Stimulated activated CD4-positive, alpha-beta T cell treated with anti-CD3 and anti-CD28 coated beads, Interleukin-4, amount 100 ng/mL, for 1 hour (primary cell): ENCODE results near the gene SNX30.

Experiments used
- DNase-seq: peaks from one replicate; pipeline ENCODE4 v3.0.0-alpha.2; 2020

The SNX30 gene

DNA sequence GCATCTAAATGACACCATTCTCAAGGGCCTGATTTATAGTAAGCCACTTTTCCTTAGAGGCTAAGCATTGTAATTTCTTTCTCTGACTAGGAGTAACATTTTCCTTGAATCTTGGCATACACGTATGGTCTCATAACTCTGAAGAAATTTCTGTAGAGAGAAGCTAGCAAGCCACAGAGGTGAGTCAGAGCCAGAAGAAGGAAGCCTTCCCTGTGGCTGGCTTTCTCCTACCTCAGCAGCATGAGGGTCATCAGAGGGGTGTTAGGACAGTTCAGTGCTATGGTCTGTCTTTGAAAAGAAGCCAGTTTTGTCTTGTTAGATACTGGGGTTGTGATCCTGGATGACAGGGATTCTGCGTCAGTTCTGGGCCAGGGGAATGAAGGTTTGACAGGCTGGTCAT is 3.2 kb downstream of the SNX30 start:
- no peak for DNase-seq

DNA sequence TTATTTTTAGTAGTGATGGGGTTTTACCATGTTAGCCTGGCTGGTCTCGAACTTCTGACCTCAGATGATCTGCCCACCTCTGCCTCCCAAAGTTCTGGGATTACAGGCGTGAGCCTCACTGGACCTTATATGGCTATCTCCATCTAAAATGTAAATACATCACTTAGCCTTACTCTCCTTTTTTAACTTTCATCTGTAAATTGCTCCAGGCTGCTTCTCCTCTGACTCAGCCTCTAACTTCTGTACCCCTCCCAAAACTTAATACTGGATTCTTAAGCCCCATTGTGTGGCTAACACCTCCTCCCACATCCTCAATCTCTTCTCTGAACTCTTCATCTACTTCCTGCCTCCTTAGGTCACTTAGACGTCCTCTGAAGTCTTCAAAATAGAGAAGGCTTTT is 4.0 kb downstream of the SNX30 start:
- DNase-seq: no peak

DNA sequence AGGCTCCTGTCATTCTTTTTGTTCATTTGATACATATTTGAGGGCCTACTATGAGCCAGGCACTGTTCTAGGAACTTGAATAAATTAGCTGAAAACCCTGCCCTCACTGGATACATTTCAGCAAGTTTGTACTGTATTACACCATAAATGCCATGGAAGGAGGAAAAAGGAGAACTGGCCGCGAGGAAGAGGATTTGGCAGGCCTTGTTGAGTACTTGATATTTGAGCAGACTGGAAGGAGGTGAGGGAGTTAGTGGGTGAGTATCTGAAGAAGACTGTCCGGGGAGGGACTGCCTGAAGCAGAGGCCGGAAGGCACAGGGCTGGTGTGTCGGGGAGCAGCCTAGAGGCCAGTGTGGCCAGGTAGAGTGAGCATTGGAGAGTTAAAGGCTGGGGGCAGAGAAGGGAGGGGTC is 4.5 kb downstream of the SNX30 start:
- no peak for DNase-seq

DNA sequence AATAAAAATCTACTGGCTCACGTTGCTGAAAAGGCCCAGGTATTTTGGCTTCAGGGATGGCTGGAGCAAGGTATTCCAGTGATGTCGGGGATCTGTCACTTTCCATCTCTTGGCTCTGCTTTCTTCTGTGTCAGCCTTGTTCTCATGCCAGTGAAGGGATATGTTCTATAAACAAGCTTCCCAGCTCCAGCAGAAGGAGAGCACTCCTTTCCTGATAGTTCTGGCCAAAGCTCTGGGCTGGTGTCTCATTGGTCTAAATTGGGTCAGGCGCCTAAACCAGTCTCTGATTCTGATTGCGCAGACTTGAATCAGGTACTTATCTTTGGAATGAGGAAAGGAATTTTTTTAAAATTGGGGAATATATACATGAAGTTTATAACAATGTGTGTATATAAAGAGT is 5.1 kb downstream of the SNX30 start:
- no peak for DNase-seq

DNA sequence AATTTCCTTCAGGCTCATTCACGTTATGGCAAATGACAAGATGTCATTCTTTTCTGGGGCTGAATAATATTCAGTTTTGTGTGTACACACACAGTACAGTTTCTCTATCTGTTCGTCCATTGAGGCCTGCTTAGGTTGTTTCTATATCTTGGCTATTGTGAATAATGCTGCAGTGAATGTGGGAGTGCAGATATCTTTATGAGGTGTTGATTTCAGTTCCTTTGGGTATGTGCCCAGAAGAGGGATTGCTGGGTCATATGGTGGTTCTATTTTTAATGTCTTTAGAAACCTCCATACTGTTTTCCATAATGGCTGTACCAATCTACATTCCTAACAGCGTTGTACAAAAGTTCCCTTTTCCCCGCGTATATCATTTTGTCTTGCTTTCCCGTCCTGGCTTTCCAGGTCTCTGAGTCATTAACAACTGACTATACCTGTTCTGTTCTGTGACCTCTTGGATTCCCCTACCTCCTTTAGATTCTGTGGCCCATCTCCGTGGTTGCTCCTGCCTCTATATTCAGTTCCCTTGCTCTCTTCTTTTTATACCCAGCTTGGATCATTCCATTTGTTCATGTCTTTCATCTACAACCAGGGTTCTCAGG is 6.8 kb downstream of the SNX30 start:
- DNase-seq: no peak

DNA sequence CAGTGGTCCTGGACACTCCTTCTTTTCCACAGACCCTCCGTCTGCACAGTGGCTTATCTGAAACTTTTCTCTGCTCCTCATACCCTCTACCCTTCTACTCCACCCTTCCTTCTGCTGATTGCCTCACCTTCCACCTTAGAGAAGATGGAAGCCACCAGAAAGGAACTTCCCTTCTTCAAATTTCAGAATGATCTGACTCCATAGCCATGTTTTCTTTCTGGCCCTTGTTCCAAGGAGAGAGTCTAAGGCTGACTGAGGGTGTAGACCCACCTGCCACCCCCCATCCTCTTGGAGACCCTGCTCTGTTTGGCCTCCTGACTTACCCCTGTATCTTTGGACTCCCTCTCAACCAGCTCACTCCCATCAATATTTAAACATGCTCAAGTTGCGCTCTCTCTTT is 7.4 kb downstream of the SNX30 start:
- no peak for DNase-seq

DNA sequence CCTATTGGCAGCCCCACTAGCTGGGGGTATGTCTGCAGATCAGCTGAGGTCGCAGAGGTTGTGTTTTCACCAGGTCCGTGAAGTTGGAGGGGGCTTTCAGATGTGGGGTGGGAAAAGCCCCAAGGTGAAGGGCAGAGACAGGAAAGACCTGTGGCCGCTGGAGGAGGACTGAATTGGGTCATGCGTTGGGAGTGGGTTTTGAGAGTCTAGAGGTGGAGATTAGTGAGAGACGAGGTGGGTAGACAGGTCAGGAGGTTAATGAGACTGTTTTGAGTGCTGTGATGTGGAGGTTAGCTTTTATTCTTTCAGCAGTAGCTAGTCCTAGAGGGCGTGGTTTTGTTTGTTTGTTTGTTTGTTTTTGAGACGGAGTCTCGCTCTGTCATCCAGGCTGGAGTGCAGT is 10.3 kb downstream of the SNX30 start:
- no peak for DNase-seq

DNA sequence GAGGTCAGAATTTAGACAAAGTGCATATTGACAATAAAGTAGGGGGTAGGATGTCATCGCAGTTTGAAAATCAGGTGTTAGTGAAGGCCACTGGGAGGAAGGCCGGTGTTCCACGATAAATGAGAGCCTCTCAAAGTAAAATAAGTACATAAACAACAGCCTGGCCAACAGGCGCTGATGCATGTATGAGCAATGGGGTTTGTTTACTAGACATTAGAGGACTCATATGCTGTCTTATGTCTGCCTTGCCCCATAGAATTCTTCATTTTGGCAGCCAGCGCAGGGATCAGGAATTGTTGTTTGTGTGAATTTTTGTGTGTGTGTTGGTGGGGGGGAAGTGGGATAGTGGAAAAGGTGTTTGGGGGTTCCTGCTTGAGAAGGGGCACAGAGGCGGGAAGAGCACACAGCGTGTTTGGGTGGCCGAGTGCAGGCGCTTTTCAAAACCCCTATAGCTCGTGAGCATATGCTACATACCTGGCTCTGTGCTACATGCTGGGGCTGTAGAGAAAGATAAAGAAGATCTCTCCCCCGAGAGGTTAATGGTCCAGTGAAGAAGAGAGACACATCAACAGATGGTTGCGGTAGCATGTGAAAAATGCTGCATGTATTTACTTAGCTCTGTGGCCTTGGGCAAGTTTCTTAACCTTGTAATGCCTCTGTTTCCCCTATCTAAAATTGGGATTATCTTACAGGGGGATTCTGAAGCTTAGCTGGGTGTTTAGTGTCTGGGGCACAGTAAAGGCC is 11.5 kb downstream of the SNX30 start:
- no peak for DNase-seq

DNA sequence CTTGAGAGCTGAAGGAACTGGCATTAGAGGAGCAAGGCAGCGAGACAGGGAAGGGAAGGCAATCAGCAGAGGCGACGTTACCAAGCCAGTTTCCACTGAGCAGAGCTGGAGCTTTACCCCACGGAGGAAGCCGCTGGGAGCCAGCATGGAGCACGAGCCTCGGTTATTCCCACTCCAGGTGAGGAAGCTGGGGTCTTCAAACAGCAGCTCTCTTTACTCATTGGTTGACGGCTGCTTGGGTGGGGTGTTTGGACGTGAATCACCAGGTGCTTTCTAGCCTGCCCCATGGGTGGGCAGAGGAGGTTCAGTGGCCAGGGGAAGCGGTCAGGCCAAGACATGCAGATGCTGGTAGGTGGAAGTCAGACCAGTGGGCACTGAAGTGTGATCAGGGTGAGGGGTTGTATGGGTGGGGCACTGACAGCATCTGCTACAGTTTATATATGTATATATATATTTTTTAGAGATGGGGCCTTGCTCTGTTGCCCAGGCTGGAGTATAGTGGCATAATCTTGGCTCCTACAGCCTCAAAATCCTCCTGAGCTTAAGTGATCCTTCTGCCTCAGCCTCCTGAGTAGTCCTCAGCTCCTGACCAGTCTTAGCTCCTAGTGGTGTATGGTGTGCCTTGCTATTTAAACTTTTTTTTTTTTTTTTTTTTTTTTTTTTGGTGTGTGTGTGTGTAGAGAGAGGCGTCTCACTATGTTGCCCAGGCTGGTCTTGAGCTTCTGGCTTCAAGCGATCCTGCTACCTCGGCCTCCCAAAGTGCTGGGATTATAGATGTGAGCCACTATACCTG is 12.4 kb downstream of the SNX30 start:
- DNase-seq: no peak

DNA sequence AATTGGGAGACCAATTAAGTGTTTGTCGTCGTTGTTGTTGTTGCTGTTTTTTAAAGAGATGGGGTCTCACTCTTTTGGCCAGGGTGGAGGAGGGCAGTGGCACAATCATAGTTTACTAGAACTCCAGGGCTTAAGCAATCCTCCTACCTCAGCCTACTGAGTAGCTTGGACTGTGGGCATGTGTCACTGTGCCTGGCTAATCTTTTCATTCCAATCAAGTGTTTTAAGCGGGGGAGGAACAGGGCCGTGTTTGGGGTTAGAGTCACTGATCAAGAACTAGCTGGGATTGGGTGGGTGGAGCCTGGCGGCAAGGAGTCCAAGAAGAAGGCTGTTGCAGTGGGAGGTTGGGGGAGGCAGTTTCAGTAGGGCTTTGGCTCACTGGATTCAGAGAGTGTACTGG is 13.8 kb downstream of the SNX30 start:
- DNase-seq: no peak

DNA sequence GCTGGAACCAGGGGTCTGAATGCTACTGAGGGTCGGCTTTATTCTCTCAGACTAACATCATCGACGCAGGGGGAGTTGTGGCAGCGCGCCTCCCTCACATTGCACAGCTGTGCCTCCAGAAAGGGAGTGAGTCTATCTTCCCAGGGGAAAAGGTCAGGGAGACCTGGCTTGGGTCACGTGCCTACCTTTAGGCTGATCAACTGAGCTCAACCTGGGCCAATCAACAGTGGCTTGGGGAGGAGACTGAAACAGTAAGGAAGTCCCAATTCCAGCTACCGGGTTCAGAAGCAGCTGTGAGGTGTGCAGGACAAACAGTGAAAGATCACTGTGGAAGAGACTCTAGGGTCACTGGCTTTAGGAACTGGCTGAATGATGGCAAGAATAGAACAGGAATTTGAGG is 14.3 kb downstream of the SNX30 start:
- no peak for DNase-seq

DNA sequence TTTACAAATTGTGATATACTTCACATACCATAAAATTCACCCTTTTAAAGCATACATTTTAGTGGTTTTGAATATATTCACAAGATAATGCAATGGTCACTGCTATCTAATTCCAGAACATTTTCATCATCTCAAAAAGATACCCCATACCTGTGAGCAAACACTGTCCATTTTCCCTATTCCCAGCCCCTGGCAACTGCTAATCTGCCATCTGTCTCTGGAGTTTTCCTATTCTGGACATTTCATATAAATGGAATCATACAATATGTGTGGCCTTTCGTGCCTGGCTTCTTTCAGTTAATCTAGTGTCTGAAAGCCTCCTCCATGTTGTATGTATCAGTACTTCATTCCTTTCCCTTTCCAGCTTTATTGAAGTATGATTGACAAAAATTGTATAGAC is 14.7 kb downstream of the SNX30 start:
- no peak for DNase-seq

DNA sequence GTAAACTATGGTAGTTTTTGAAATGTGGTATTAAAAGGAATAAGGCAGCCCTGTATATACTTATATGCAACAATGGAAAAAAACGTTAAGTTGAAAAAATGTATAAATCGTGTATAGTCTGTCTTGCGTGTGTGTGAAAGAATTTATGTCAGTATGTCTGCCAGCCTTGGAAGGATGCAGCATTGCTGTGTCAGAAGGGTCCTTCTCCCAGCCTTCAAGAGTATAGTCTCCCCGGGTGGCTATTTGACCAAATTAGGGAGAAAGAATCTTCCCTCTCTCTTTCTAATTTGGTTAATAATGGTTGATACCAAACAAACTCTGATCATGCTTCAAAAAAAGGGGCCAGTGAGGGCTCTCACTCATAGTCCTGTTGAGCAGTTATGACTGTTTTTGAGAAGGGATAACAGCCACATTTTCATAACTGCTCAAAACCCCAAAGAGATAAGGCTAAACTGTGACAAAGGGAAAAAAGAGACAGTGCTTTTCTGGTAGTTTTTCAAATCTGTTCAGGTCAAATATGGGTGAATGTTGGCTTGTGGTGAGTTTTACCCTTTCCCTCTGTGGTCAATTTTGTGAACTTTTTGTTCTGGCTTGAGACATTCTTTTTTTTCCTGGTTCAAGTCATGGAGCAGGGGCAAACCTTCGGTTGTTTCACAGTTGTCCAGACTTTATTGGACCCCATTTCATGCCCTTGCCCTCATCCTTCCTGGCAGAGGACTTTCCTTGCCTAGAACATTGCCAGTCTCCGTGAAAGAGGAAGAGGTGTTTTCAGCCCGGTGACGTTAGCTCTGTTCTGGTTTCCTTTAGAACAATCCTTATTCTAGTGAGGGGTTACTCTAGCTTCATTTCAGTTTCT is 21.0 kb downstream of the SNX30 start:
- DNase-seq: no peak

DNA sequence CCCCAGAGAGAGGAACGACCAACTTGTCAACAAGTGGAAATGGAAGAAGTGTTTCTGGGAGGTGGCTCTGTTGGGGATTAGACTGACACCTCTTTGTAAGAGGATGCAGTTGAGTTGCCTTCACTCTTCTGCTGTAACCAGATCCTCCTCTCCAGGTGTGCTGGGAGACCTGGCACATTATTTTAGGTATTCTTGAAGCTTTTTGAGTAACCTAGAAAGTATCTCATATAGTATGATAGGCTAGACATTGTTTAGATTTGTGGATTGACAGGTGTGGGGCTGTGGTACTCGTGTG is 21.6 kb downstream of the SNX30 start:
- no peak for DNase-seq

DNA sequence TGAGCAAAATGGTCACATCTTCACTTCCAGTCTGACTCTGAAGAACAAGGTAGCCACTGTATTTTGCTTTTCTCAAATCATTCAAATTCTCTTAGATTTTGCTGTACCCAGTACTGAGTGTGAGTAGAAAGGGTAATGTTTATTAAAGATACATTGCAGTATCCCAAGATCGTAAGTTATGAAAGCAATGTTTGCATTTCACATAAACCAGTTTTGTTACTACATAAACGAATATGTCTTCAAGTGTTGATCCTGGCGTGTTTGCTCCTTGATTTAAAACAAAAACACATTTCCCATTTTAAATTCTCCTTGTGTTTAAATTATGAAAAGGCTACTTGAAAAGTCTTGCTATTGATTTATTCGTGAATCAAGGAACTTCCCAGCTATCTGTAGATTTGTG is 22.0 kb downstream of the SNX30 start:
- no peak for DNase-seq

DNA sequence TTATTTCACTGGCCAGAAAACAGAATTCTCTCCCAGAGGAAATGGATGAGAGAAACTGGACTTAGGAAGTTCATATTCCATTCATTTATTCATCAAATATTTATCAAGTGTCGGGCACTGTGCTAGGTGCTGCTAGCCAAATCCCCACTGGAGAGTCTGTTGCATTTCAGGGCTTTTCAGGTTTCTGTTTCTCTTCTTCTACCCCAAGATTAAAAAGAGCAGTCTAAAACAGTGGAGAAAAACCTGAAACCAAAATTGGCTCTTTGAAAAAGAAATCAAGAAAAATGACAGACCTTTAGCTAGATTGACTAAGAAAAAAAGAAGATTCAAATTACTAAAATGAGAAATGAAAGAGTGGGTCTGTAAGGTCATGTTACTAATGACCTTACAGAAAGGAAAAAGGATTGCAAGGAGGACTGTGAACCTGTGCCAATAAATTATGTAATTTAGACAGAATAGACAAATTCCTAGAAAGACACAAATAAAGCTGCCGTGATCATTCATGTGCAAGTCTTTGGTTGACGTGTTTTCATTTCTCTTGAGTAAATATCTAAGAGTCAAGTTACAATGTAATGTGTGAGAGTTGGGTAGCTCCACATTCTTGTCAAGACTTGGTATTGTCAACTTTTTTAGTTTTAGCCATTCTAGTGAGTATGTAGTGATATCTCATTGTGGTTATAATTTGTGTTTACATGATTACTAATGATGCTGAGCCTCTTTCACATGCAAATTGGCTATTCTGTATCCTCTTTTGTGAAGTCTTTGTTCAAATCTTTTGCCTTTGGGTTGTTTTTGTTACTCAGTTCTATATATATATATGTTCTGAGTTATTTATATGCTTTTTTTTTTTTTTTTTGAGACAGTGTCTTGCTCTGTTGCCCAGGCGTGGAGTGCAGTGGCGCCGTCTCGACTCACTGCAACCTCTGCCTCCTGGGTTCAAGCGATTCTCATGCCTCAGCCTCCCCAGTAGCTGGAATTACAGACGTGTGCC is 23.7 kb downstream of the SNX30 start:
- no peak for DNase-seq

DNA sequence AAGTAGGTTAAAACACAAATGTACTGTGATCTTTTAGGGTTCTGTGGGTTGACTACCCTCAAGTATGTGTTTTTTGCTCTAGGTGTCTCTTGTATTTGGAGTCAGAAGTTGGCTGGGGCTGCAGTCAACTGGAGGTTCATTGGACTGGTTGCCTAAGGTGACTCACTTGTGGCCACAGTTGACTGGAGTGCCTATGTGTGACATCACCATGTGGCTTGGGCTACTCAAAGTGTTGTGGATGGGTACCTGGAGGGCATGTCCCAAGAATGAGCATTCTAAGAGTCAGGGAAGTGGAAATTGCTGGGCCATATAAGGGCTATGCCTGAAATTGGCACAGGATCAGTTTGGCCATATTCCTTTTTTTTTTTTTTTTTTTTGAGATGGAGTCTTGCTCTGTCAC is 27.4 kb downstream of the SNX30 start:
- no peak for DNase-seq

DNA sequence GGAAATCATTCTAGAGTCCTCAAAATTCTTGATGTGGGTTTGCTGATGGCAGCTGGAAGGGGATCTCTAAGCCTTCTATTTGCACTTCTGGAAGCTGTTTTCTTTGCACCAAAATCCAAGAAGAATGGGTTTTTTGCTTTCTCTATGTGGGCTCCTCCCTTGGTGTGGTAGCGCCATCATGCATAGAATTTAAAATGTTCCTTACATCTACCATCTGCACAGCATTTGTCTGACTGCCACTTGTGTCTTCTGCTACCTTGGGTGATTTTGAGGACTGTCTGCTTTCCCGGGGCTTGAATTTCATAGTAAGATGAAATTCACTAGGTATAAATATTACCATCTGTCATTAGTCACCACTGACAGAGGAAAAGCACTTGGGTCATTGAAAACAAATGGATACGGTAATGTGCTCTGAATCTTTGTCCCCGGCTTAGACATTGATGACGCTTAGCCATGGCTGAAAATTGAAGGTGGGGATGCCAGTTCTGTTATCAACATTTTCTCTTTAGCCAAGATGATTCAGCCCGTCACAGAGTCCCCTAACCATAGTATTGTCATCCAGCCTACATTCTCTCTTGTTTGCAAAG is 30.0 kb downstream of the SNX30 start:
- no peak for DNase-seq

DNA sequence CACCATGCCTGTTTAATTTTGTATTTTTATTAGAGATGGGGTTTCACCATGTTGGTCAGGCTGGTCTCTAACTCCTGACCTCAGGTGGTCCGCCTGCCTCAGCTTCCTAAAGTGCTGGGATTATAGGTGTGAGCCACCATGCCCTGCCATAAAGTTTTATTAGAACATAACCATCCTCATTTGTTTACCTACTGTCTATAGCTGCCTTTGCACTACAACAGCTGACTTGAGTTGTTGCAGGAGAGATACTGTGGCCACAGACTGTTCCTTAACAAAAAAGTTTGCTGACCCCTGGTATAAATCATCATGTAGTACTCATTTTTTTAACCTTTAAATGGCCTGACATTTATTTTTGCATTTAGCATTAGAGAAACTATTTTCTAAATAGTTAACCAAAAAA is 31.7 kb downstream of the SNX30 start:
- no peak for DNase-seq

DNA sequence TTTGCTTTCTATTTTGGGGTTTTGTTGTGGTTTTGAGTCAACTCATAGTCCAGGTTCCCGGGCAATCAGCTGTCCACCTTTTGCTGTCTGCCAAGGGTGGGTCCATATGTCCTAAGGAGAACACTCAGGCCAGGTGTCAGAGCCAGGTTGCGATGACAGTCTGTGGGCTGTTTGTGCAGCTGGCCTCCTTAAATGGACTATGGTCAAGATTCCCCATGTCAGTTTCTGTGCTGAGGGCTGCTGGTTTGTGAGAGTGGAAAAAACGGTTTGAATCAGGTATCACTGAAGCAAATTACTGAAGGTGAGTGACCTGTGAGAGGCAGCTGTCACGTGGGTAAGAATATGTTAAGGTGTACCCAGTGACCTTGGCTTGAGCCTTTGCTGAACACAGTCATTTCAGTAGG is 33.0 kb downstream of the SNX30 start:
- DNase-seq: no peak

DNA sequence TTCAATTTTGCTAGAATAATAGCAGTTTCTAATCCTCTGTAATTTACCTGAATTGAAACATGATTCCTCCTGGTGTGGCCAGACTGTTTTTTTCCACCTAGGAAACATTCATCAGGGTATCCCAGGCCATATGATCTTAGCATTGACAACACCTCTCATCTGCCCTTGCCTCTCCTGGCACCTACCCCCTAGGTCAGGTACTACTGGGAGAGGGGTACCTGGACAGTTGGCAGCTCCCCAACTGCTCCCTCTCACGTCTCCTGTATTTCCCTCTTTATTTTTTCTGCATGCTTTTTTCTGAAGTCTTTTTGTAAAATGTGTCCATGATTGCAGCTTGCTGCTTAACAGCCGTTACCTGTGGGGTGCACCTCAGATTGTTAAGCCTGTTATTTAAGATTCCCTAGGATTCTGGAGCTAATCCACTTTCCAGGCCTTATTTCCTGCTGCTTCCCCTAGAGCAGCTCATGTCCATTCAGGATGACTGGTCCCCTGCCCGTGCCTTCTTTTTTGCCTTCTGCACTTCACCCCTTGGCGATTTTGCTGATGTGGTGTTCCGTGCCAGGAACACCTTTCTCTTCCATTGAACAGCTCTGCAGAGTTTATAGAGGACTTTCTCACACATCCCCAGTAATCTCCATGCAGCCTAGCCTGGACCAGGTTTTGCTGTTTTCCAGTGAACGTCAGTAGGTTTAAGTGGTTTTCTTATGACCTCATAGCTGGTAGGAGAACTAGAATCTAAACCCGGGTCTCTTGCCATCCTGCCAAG is 33.6 kb downstream of the SNX30 start:
- DNase-seq: no peak
